ENCODE measurements around the gene EFHC1. TPM values are rescaled to one million over a fixed set of nuclear protein-coding genes. Genes with fewer than 3 reads are reported as not detected.

The EFHC1 gene
- total and polyA plus RNA-seq, 2 of the 13 experiments (the other 11 are each of a cell fraction or from before 2014, with no cell fraction given), result 23.4 to 29.5 TPM

DNA sequence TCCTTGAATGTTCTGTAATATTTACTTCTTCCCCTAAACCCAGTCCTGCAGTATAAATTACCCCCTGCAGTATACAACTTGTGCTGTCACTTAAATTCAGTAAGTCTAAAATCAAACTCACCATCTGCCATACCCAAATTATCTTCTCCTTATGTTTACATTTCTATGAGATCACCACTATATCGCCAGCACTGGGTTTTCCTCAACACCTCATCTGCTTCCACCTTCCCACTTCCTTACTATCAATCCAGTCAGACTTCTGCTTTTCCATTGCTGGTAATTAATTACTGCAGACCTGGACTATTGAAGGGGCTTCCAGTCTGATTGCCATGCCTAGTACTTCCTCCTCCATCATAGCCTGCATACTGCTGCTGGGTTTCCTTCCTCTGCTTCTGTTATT lies 15.2 kb downstream of the EFHC1 start:
- no peak overlapping the region for H3K4me2 ChIP-seq (ENCODE audit: low read depth, low read length)
- H4K20me1 ChIP-seq (ENCODE audit: insufficient read depth, low read length), result no peaks in the 10 kb centered on the region
- in situ Hi-C loops (cut with HindIII; ENCODE audit: extremely low pct_ligation_motif_present, low pct_unique_long_range_greater_than_20kb), result no loop called here
- POLR2A ChIA-PET, result no interaction called here
- ATAC-seq (no peak), FAIRE-seq (no peak), DNase-seq (ENCODE audit: low spot score) (no peak)
- H3K79me2 ChIP-seq (ENCODE audit: insufficient read depth, low read length), result no peaks in the 10 kb centered on the region
- H3K27ac ChIP-seq (ENCODE audit: extremely low read length, insufficient read depth, low read length), result no peak overlapping the region
- H3K9ac ChIP-seq (ENCODE audit: insufficient read depth, low read depth, low read length), result no peak overlapping the region
- CTCF ChIA-PET (ENCODE audit: low intra/inter-chr PET ratio, low total read pairs), result no interaction called here
- BruUV-seq (replicated peaks), result no TSS peak
- TF ChIP-seq KAT8 (CRISPR knock-in tag; IDR thresholded peaks at IDR 0.05) (no peak), ZNF225 (CRISPR knock-in tag; IDR thresholded peaks at IDR 0.05) (no peak), ZNF598 (CRISPR knock-in tag; IDR thresholded peaks at IDR 0.05; ENCODE audit: borderline replicate concordance) (no peak), RXRB (CRISPR knock-in tag; IDR thresholded peaks at IDR 0.05; ENCODE audit: borderline replicate concordance) (no peak), RARG (CRISPR knock-in tag; IDR thresholded peaks at IDR 0.05; ENCODE audit: low read depth) (no peak), ZNF484 (CRISPR knock-in tag; IDR thresholded peaks at IDR 0.05; ENCODE audit: borderline replicate concordance, low read depth) (no peak), ZNF205 (CRISPR knock-in tag; IDR thresholded peaks at IDR 0.05) (no peak), HMGA1 (CRISPR knock-in tag; conservative IDR thresholded peaks at IDR 0.05) (no peak), POGK (CRISPR knock-in tag; conservative IDR thresholded peaks at IDR 0.05) (no peak), ZMAT3 (CRISPR knock-in tag; conservative IDR thresholded peaks at IDR 0.05) (no peak), ZNF3 (CRISPR knock-in tag; IDR thresholded peaks at IDR 0.05) (no peak), CBFB (CRISPR knock-in tag; IDR thresholded peaks at IDR 0.05) (no peak), KLF9 (CRISPR knock-in tag; IDR thresholded peaks at IDR 0.05; ENCODE audit: low read depth) (no peak), NFE2L1 (CRISPR knock-in tag; IDR thresholded peaks at IDR 0.05; ENCODE audit: borderline replicate concordance) (no peak), XBP1 (CRISPR knock-in tag; IDR thresholded peaks at IDR 0.05) (no peak), STAG1 (CRISPR knock-in tag; IDR thresholded peaks at IDR 0.05) (no peak), PATZ1 (CRISPR knock-in tag; IDR thresholded peaks at IDR 0.05) (no peak), ZNF430 (CRISPR knock-in tag; IDR thresholded peaks at IDR 0.05) (no peak), NFE2 (CRISPR knock-in tag; IDR thresholded peaks at IDR 0.05) (no peak)
- no peaks in the 10 kb centered on the region for H3K4me1 ChIP-seq (ENCODE audit: insufficient read depth, low read length)
- intact Hi-C loops (cut with micrococcal nuclease; ENCODE audit: unreplicated experiment), result no loop called here
- no peak overlapping the region for H3K4me3 ChIP-seq (replicated peaks in 1 of 3; ENCODE audit: insufficient read depth in 1 of 3, low read depth in 2 of 3, low read length in 3 of 3)
- peaks cover 0 to 1% of the 10 kb centered on the region in 2 experiments; a peak in 3 of 5 replicates for H3K36me3 ChIP-seq (replicated peaks in 1 of 2; ENCODE audit: control insufficient read depth in 1 of 2, insufficient read depth in 2 of 2, low read length in 2 of 2)
- 98% methylated on average over 1 of the region's 1 CpG for WGBS (ENCODE audit: low lambda C conversion rate)
- H3K9me3 ChIP-seq (ENCODE audit: low read length), result no peaks in the 10 kb centered on the region
- no peak overlapping the region for H2AFZ ChIP-seq (ENCODE audit: low read length)
- H3K27me3 ChIP-seq (ENCODE audit: control insufficient read depth in 1 of 2, insufficient read depth in 2 of 2, low read length in 2 of 2), result no peaks in the 10 kb centered on the region
